Kidney glomerular epithelial cell (primary cell): ENCODE results near the gene ATG4D.
"Not testable (repeated sequence)": the region's sequence is repeated elsewhere in the genome, so short reads cannot be mapped to it uniquely, and the experiment has no call there.

Experiments used
- DNase-seq: peaks from one replicate; lab custom pipeline; 2025; lab: John Stamatoyannopoulos, UW

The ATG4D gene

DNA sequence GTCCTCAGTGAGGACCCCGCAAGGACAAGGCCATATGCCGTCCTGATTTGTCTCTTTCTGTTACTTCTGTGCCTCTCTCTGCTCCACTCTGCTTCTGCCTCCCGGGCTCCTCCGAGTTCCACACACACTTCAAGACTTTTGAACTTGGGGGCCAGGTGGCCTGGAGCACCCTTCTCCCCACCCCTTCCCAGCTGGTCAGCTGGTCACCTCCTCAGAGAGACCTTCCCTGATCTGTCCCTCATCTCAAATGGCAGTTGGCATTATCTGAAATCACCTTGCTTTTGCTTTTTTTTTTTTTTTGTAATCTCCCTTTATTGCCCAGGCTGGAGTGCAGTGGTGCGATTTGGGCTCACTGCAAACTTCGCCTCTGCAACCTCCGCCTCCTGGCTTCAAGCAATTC lies 24.3 kb upstream of the ATG4D start:
- no peak for DNase-seq

- no peak for DNase-seq
These were observed 22.9 kb upstream of the ATG4D start for GRCh38 chr19:10520652-10521318.

- DNase-seq = no peak
These were observed 22.1 kb upstream of the ATG4D start for GRCh38 chr19:10521461-10522171.

GRCh38 chr19:10523135-10523636 lies 20.5 kb upstream of the ATG4D start:
- DNase-seq = no peak

GRCh38 chr19:10525636-10526035 lies 18.1 kb upstream of the ATG4D start:
- DNase-seq = no peak

DNA sequence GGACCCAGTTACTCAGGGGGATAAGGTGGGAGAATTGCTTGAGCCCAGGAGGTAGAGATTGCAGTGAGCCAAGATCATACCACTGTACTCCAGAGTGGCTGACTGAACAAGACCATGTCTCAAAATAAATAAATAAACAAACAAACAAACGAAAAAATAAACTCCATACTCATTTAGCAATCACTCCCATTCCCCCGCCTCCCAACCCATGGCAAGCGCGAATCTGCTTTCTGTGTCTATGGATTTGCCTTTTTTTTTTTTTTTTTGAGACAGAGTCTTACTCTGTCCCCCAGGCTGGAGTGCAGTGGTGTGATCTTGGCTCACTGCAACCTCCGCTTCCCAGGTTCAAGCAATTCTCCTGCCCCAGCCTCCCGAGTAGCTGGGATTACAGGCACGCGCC lies 16.8 kb upstream of the ATG4D start:
- not testable (repeated sequence) for DNase-seq

- no peak for DNase-seq
These were observed 11.2 kb upstream of the ATG4D start for GRCh38 chr19:10532457-10532856.

DNA sequence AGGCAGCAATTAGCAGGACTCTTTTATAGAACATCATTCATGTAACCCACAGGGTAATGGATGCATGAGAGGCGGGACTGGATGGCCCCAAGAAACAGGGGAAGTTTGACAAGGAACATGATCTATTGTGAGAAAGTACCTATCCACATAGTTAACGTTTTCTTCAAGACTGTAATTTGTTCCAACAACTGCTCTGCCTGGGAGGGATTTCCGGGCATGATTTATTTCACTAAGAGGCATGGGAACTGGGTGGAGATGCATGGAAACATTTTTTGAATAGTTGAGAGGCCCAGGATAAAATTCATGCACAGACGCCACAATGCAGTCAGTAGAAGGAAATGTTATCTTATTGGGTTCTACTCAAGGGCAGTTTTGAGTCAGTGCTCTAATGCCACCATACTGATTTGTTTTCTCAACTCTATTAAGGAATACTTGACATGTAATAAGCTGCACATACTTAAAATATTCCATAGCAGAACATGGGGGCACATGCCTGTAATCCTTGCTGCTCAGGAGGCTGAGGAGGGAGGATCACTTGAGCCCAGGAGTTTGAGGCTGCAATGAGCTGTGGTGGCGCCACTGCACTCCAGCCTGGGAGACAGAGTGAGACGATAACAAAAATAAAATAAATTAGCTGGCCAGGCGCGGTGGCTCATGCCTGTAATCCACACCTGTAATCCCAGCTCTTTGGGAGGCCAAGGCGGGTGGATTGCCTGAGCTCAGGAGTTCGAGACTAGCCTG lies 9.9 kb upstream of the ATG4D start:
- DNase-seq = peak; percentile 52

DNA sequence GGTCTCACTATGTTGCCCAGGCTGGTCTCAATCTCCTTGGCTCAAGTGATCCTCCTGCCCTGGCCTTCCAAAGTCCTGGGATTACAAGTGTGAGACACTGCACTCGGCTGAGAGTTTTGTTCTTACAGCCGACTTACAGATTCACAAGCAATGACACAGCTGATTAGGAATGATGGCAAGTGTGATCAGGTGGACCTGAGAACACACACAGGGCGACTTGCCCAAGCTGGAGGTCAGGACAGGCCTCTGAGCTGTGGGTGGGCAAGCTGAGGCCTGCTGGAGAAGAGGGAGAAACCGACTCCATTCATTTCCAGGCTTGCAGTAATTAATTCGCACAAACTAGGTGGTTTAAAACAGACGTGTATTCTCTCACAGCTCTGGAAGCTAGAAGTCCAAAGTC lies 8.1 kb upstream of the ATG4D start:
- DNase-seq = no peak

DNA sequence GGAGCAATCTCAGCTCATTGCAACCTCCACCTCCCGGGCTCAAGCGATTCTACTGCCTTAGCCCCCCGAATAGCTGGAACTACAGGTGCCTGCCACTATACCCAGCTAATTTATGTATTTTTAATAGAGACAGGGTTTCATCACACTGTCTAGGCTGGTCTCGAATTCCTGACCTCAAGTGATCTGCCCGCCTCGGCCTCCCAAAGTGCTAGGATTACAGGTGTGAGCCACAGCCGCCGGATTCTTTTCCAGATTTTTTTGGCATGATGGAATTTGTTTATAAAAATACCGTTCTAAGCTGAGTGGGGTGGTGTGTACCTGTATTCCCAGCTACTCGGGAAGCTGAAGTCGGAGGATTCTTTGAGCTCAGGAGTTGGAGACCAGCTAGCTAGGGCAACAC lies 6.0 kb upstream of the ATG4D start:
- no peak for DNase-seq

- DNase-seq = no peak
These were observed 5.3 kb upstream of the ATG4D start for GRCh38 chr19:10538204-10538983.

DNA sequence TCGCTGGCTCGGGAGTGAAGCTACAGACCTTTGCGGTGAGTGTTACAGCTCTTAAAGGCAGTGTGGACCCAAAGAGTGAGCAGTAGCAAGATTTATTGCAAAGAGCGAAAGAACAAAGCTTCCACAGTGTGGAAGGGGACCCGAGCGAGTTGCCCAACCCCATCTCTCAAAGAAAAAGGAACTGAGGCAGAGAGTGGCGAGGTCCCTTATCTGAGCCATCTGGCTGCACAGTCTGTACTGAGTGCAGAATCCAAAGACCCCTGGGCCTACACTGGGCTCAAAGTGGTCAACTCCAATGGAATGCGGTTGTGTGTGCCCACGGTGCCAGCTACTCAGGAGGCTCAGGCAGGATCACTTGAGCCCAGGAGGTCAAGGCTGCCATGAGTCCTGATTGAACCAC lies 4.7 kb upstream of the ATG4D start:
- not testable (repeated sequence) for DNase-seq

GRCh38 chr19:10543059-10543419 lies 665 bp upstream of the ATG4D start:
- no peak for DNase-seq

DNA sequence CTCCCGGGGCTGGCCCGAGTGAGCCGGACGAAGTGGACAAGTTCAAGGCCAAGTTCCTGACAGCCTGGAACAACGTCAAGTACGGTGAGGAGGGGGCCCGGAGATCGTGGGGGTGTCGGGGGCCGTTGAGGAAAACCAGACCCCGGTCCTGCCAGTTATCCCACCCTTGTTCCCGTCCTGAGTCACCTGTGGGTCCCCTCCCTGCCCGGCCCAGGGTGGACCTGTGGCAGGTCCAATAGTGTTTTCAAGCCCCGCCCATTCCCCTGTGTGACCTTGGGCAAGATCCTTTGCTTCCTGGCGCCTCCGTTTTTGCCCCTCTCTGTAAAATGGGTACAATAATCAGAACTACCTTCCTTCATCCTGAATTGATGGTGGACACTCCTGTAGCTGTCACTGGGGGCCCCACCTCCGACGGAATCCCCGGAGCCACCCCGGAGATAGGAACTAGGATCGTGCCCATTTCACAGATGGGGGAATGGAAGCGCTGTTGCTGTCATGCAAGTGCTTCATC lies 593 bp downstream of the ATG4D start:
- DNase-seq = no peak

- DNase-seq = no peak
These were observed 1.1 kb downstream of the ATG4D start for GRCh38 chr19:10544753-10545251.

DNA sequence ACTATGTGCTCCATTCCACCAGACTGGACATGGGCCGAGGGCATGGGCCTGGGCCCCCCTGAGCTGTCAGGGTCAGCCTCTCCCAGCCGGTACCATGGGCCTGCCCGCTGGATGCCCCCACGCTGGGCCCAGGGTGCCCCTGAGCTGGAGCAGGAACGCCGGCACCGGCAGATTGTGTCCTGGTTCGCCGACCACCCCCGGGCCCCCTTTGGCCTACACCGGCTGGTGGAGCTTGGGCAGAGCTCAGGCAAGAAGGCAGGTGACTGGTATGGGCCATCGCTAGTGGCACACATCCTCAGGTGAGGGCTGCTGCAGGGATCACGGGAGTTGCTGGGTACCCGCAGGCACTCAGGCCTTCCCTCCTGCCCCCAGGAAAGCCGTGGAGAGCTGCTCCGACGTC lies 3.1 kb downstream of the ATG4D start:
- DNase-seq = no peak

DNA sequence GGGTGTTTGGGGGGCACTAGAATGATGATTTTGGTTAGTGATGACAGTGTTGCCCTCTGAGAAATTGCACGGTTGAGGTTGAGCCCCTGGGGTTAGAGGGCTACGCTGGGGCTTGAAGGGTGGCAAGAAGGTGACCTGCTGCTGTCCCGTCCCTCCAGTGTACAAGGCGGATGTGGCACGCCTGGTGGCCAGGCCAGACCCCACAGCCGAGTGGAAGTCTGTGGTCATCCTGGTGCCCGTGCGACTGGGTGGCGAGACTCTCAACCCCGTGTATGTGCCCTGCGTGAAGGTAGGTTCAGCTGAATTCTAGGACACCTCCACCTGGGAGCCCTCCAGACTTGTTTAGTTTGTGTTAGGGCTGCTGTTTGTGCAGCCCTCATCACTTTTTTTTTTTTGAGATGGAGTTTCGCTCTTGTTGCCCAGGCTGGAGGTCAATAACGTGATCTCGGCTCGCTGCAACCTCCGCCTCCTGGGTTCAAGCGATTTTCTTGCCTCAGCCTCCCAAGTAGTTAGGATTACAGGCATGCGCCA lies 5.1 kb downstream of the ATG4D start:
- DNase-seq = no peak

DNA sequence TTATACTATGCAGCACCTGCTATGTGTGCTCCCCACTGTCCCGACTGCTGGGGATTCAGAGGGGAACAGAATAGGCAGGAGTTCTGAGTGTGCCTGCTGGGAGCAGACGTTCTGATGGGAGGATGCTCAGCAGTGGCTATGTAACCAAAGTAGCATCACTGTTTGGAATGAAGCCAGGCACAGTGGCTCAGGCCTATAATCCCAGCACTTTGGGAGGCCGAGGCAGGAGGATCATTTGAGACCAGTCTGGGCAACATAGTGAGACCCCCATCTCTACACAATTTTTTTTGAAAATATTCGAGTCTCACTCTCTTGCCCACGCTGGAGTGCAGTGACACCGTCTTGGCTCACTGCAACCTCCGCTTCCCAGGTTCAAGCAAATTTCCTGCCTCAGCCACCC lies 6.0 kb downstream of the ATG4D start:
- DNase-seq = no peak

DNA sequence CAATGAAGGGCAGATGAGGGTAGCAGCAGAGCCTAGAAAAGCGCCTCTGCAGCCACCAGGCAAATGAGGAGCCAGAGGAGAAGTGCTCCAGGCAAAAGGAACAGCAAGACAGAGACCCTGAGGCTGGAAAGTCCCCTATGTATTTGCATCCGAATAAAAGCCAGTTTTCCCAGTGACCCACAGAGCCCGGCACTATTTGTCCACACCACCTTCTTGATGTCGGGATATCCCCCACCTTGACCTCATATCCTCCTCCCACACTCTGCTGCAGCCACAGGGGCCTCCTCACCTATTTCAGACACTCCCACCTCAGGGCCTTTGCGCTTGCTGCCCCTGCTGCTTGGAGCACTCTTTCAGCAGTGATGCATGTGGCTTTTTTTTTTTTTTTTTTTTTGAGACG lies 6.6 kb downstream of the ATG4D start:
- no peak for DNase-seq

DNA sequence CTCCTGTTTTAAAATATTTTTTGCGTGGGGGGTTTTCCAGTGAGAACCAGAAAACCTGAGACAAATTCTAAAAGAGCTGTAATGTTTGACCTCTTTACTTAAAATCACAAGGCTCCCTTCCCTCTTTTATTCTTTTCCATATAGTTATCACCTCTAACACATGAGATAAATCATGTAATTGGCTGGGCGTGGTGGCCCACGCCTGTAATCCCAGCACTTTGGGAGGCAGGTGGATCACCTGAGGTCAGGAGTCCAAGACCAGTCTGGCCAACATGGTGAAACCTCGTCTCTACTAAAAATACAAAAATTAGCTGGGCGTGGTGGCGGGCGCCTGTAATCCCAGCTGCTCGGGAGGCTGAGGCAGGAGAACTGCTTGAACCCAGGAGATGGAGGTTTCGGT lies 7.3 kb downstream of the ATG4D start:
- DNase-seq = not testable (repeated sequence)

DNA sequence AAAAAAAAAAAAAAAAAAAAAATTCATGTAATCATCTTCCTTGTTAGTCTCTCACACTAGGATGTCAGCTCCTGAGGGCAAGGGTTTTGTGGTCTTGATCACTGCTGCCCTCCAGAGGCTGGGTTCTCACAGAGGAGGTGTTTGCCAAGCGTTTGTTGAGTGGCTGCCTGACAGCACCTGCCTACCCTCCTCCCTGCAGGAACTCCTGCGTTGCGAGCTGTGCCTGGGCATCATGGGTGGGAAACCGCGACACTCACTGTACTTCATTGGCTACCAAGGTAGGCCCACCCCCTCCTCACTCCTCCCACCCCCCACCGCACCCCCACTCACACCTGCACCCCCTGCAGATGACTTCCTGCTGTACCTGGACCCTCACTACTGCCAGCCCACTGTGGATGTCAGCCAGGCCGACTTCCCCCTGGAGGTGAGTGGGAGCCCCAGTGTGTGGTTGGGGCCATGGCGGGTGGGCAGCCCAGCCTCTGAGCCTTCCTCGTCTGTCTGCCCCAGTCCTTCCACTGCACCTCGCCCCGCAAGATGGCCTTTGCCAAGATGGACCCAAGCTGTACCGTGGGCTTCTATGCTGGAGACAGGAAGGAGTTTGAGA lies 8.1 kb downstream of the ATG4D start:
- no peak for DNase-seq
